IPS DF 4.7 (cell line): Measurements from ENCODE around the gene PSKH1.
"Not testable (repeated sequence)": the region's sequence is repeated elsewhere in the genome, so short reads cannot be mapped to it uniquely, and the experiment has no call there.

Experiments
- DNase-seq: peaks from one replicate; pipeline ENCODE4 v3.0.0-alpha.2; 2013; ENCODE audit warnings: low spot score; ENCODE audit errors: extremely low read depth

Gene PSKH1

GRCh38 chr16:67923414-67924116 lies 30.5 kb downstream of the PSKH1 start:
- DNase-seq, result no peak

GRCh38 chr16:67924140-67924906 lies 31.3 kb downstream of the PSKH1 start:
- DNase-seq, result no peak

GRCh38 chr16:67926181-67926750 lies 33.2 kb downstream of the PSKH1 start:
- no peak for DNase-seq

GRCh38 chr16:67927131-67927941 lies 34.3 kb downstream of the PSKH1 start:
- no peak for DNase-seq

- no peak for DNase-seq
These were observed 35.1 kb downstream of the PSKH1 start for GRCh38 chr16:67928147-67928546.

GRCh38 chr16:67928561-67929364 lies 35.7 kb downstream of the PSKH1 start:
- DNase-seq, result no peak

GRCh38 chr16:67930191-67930590 lies 37.1 kb downstream of the PSKH1 start:
- no peak for DNase-seq

GRCh38 chr16:67930678-67931211 lies 37.7 kb downstream of the PSKH1 start:
- no peak for DNase-seq

GRCh38 chr16:67931712-67932461 lies 38.8 kb downstream of the PSKH1 start, which contains the start of gene CTRL:
Gene CTRL, minus strand, starts transcription at chr16:67931862. Its CDS starts 10 bp downstream, at chr16:67931852.
- no peak for DNase-seq

GRCh38 chr16:67932462-67932840 lies 39.4 kb downstream of the PSKH1 start:
- DNase-seq, result no peak

- no peak for DNase-seq
These were observed 40.8 kb downstream of the PSKH1 start for GRCh38 chr16:67933805-67934204.

GRCh38 chr16:67934306-67935100 lies 41.4 kb downstream of the PSKH1 start:
- DNase-seq, result no peak

- no peak for DNase-seq
These were observed 42.0 kb downstream of the PSKH1 start for GRCh38 chr16:67935101-67935401.

- DNase-seq, result peak; percentile 91
These were observed 42.5 kb downstream of the PSKH1 start for GRCh38 chr16:67935402-67936123.

GRCh38 chr16:67936124-67936879 lies 43.2 kb downstream of the PSKH1 start, which contains the start of gene PSMB10:
Gene PSMB10, minus strand, starts transcription at chr16:67936850. Its CDS starts 101 bp downstream, at chr16:67936749.
- no peak for DNase-seq

- DNase-seq, result no peak
These were observed 44.0 kb downstream of the PSKH1 start for GRCh38 chr16:67936880-67937605.

- not testable (repeated sequence) for DNase-seq
These were observed 44.7 kb downstream of the PSKH1 start for GRCh38 chr16:67937713-67938112.
